ENCODE measurements around the gene RHOG.
"Not testable (repeated sequence)": the region's sequence is repeated elsewhere in the genome, so short reads cannot be mapped to it uniquely, and the experiment has no call there.

DNA sequence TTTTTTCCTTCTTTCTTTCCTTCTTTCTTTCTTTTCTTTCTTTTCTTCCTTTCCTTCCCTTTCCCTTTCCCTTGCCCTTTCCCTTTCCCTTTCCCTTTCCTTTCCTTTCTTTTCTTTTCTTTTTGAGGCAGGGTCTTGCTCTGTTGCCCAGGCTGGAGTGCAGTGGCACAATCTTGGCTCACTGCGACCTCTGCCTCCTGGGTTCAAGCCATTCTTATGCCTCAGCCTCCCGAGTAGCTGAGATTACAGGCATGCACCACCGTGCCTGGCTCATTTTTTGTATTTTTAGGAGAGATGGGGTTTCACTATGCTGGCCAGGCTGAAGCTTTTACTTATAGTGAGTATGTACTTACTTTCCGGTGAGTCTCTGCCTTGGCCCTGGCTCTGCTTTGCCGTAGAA, 25.9 kb downstream of the RHOG start:
- TF ChIP-seq, protein P1, sequence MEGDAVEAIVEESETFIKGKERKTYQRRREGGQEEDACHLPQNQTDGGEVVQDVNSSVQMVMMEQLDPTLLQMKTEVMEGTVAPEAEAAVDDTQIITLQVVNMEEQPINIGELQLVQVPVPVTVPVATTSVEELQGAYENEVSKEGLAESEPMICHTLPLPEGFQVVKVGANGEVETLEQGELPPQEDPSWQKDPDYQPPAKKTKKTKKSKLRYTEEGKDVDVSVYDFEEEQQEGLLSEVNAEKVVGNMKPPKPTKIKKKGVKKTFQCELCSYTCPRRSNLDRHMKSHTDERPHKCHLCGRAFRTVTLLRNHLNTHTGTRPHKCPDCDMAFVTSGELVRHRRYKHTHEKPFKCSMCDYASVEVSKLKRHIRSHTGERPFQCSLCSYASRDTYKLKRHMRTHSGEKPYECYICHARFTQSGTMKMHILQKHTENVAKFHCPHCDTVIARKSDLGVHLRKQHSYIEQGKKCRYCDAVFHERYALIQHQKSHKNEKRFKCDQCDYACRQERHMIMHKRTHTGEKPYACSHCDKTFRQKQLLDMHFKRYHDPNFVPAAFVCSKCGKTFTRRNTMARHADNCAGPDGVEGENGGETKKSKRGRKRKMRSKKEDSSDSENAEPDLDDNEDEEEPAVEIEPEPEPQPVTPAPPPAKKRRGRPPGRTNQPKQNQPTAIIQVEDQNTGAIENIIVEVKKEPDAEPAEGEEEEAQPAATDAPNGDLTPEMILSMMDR (IDR thresholded peaks at IDR 0.05 in 4 of 5, conservative IDR thresholded peaks at IDR 0.05 in 1 of 5) = not testable (repeated sequence)
- not testable (repeated sequence) for TF ChIP-seq POLR2A (IDR thresholded peaks at IDR 0.05)

All from gastrocnemius medialis (tissue), 4 donors.